ENCODE results near the gene SLC22A17. TPM values are rescaled to one million over a fixed set of nuclear protein-coding genes. Genes with fewer than 3 reads are reported as not detected.

Gene SLC22A17
- total RNA-seq, 3 donors from 2014 or later: 2.3 to 35.5 (median 5.4) TPM

GRCh38 chr14:23310546-23310945 lies 42.1 kb downstream of the SLC22A17 start:
- H3K4me1 ChIP-seq (ENCODE audit: low read depth): peaks cover 24% of the 10 kb centered on the region
- DNase-seq (no peak), ATAC-seq (no peak)
- H3K36me3 ChIP-seq (ENCODE audit: low read depth): no peaks in the 10 kb centered on the region
- H3K4me3 ChIP-seq: no peak overlapping the region
- intact Hi-C loops (cut with DNase I, micrococcal nuclease): no loop called here
- H3K9me3 ChIP-seq: no peaks in the 10 kb centered on the region
- no peak for TF ChIP-seq CTCF (IDR thresholded peaks at IDR 0.05)

- Histone ChIP-seq H3K4me3 (no peak overlapping the region), H3K36me3 (ENCODE audit: low read depth) (no peaks in the 10 kb centered on the region), H3K4me1 (ENCODE audit: low read depth) (peaks cover 32% of the 10 kb centered on the region), H3K9me3 (no peaks in the 10 kb centered on the region)
- TF ChIP-seq CTCF (IDR thresholded peaks at IDR 0.05): no peak
- intact Hi-C loops (cut with DNase I, micrococcal nuclease): no loop called here
- no peak for ATAC-seq
- no peak for DNase-seq
Measured at GRCh38 chr14:23308721-23309445, 43.8 kb downstream of the SLC22A17 start.

GRCh38 chr14:23307687-23308644 lies 44.7 kb downstream of the SLC22A17 start:
- no peak for TF ChIP-seq CTCF (IDR thresholded peaks at IDR 0.05)
- Histone ChIP-seq H3K9me3 (no peaks in the 10 kb centered on the region), H3K4me1 (ENCODE audit: low read depth) (peaks cover 35% of the 10 kb centered on the region), H3K4me3 (no peak overlapping the region), H3K36me3 (ENCODE audit: low read depth) (no peaks in the 10 kb centered on the region)
- intact Hi-C loops (cut with DNase I, micrococcal nuclease): no loop called here
- ATAC-seq (no peak), DNase-seq (no peak)

GRCh38 chr14:23307146-23307530 lies 45.5 kb downstream of the SLC22A17 start:
- H3K9me3 ChIP-seq: no peaks in the 10 kb centered on the region
- ATAC-seq (peak; percentile 0), DNase-seq (no peak)
- H3K4me1 ChIP-seq (ENCODE audit: low read depth): peaks cover 38% of the 10 kb centered on the region
- TF ChIP-seq CTCF (IDR thresholded peaks at IDR 0.05): no peak
- peak overlapping the region; percentile 47 for H3K4me3 ChIP-seq
- intact Hi-C loops (cut with DNase I, micrococcal nuclease): no loop called here
- no peaks in the 10 kb centered on the region for H3K36me3 ChIP-seq (ENCODE audit: low read depth)

GRCh38 chr14:23306412-23307145 lies 46.1 kb downstream of the SLC22A17 start, which contains the start of gene BCL2L2:
BCL2L2 (plus strand) TSS chr14:23306833; CDS start chr14:23307768, 935 bp downstream.
- DNase-seq: peak; percentile 94 to 96 (median 94)
- no peaks in the 10 kb centered on the region for H3K36me3 ChIP-seq (ENCODE audit: low read depth)
- H3K9me3 ChIP-seq: no peaks in the 10 kb centered on the region
- H3K4me1 ChIP-seq (ENCODE audit: low read depth): peaks cover 38% of the 10 kb centered on the region
- peak; percentile 78 for ATAC-seq
- no peak for TF ChIP-seq CTCF (IDR thresholded peaks at IDR 0.05)
- intact Hi-C loops (cut with DNase I, micrococcal nuclease): no loop called here
- peak within 1 kb of the TSS; percentile 47 for H3K4me3 ChIP-seq
